Neuron (in vitro differentiated cells): Measurements from ENCODE around the gene GRXCR1.

Experiments used
- H2AFZ ChIP-seq: one replicate; pipeline ENCODE4 v1.6.1; 2013; ENCODE audit warnings: low read depth, mild to moderate bottlenecking, inconsistent platforms, low read length, moderate library complexity
- H3K27me3 ChIP-seq: one replicate; pipeline ENCODE4 v1.6.1; 2013; ENCODE audit warnings: low read length; ENCODE audit not compliant: insufficient read depth
- H3K36me3 ChIP-seq: one replicate; pipeline ENCODE4 v1.6.1; 2013; ENCODE audit warnings: low read length; ENCODE audit not compliant: insufficient read depth
- H3K4me1 ChIP-seq: one replicate; pipeline ENCODE4 v1.6.1; 2013; ENCODE audit warnings: low read length; ENCODE audit not compliant: insufficient read depth
- H3K4me3 ChIP-seq: 2 replicates; pipeline ENCODE4 v1.5.1; 2013; ENCODE audit warnings: mild to moderate bottlenecking, low read length, moderate library complexity
- H3K9me3 ChIP-seq: one replicate; pipeline ENCODE4 v1.6.1; 2013; ENCODE audit warnings: low read length

Gene GRXCR1

DNA sequence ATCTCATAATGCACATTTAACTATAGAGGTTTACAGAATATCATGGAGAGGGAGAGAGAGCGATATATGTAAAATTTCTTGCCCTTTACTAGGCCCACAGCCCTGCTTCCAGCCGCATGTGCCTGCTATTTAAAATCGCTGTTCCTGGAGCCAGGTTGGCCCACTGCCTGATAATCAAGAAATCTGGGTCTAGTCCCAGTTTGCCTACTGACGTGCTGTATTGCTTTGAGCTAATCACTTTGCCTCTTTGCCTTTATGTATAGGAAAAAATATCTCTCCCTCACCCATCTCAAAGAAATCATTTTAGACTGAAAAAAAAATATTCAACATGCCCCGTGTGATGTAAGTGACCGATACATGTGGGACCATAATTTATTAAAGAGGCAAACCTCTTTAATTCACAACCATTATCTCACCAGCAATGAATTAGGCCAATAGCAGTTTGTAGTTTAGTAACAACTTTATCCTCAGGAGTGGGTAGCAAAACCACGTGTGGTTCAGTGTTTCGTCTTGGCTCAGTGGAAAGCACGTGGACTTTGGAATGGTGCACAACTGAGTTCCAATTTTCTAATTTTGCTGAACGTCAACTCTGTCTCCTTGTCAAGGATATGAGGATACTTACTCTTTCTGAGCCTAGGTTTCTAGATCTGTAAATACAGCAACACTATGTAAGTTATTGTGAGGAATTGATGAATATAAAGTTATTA lies 62.6 kb downstream of the GRXCR1 start:
- Histone ChIP-seq H2AFZ (no peak overlapping the region), H3K9me3 (no peaks in the 10 kb centered on the region), H3K27me3 (no peaks in the 10 kb centered on the region), H3K36me3 (no peaks in the 10 kb centered on the region), H3K4me3 (no peak overlapping the region), H3K4me1 (no peaks in the 10 kb centered on the region)

DNA sequence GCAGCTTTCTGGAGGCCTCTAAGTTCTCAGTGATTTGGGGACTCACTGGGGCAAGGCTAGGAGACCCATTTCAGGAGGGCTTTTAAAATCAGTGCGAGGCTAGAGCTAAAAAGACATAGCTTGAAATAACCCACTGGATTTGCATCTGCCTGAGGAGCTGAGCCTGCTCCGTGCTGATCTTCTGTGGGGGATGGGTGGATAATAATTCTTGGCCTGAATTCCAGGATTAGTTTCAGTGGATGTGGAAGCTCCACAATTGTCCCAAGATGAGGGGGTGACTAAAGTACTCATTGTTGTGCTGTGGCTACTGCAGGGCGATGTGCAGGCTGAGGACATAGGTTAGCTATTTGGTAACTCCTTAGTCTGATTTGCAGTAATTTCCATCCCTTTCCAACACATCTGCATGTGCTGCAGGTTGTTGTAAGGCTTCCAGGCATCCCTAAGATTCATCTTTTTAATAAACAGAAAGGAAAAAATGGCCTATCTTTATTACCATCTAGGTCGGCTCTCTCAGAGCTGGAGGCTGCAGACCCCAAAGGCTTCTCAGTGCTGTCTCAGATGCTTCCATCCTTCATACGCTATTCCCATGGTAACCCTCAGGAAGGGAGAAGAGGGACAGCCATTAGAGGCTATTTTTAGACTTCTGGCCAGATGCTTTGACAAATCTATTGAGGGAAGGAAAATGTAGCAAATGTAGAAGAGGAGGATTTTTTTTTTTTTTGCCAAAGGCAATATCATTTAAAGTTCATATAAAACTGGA lies 63.4 kb downstream of the GRXCR1 start:
- Histone ChIP-seq H3K36me3 (no peaks in the 10 kb centered on the region), H3K4me1 (no peaks in the 10 kb centered on the region), H2AFZ (no peak overlapping the region), H3K4me3 (no peak overlapping the region), H3K27me3 (no peaks in the 10 kb centered on the region), H3K9me3 (no peaks in the 10 kb centered on the region)

- Histone ChIP-seq H3K4me3 (no peak overlapping the region), H3K9me3 (no peaks in the 10 kb centered on the region), H2AFZ (no peak overlapping the region), H3K27me3 (no peaks in the 10 kb centered on the region), H3K4me1 (no peaks in the 10 kb centered on the region), H3K36me3 (no peaks in the 10 kb centered on the region)
These were observed 72.8 kb downstream of the GRXCR1 start for GRCh38 chr4:42965326-42965725.

DNA sequence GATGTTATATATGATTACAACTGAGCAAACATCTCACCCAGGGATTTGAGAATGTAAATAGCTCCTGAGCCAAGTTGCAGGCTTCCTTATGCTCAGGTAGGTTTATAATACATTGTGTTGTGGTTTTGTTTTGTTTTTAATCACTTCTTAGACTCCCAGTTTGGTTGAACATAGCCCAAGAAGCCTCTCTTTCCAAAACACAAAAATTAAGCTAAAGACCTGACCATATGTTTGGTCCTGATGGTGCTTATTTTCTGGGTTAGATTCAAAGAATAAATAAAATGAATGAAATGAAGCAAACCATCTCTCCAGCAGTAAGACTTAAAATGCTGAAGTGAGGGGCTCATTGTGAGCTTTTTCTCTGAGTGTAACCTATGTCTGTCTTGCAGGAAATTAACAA lies 93.5 kb downstream of the GRXCR1 start:
- H3K4me3 ChIP-seq, result no peak overlapping the region
- H3K9me3 ChIP-seq, result no peaks in the 10 kb centered on the region
- H3K27me3 ChIP-seq, result no peaks in the 10 kb centered on the region
- no peaks in the 10 kb centered on the region for H3K36me3 ChIP-seq
- H3K4me1 ChIP-seq, result no peaks in the 10 kb centered on the region
- H2AFZ ChIP-seq, result no peak overlapping the region

- Histone ChIP-seq H3K36me3 (no peaks in the 10 kb centered on the region), H3K27me3 (no peaks in the 10 kb centered on the region), H3K4me1 (no peaks in the 10 kb centered on the region), H2AFZ (no peak overlapping the region), H3K9me3 (no peaks in the 10 kb centered on the region), H3K4me3 (no peak overlapping the region)
These were observed 102.9 kb downstream of the GRXCR1 start for GRCh38 chr4:42995343-42995944.

DNA sequence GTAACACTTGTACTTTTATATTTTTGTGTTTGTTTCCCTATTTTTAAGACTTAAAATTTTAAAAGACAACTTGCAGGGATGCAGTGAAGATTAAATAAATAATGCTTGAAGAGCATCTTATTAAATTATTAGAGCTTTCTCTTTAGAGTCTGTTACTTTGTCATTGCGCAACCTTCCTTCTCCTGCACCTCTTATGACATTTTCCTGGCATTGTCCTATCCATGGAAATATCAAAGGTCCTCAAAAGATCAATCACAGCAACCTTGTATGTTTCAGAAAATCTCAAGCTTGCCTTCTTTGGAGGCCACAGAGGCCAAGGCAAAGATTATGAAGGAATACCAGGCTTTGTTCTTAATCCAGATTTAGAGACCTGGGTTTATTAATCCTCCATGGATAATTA lies 116.3 kb downstream of the GRXCR1 start:
- Histone ChIP-seq H3K4me3 (no peak overlapping the region), H3K36me3 (no peaks in the 10 kb centered on the region), H3K4me1 (no peaks in the 10 kb centered on the region), H2AFZ (no peak overlapping the region), H3K27me3 (no peaks in the 10 kb centered on the region), H3K9me3 (no peaks in the 10 kb centered on the region)

GRCh38 chr4:43014256-43014655 lies 121.7 kb downstream of the GRXCR1 start:
- Histone ChIP-seq H3K36me3 (no peaks in the 10 kb centered on the region), H3K9me3 (no peaks in the 10 kb centered on the region), H3K4me1 (no peaks in the 10 kb centered on the region), H3K4me3 (no peak overlapping the region), H3K27me3 (no peaks in the 10 kb centered on the region), H2AFZ (no peak overlapping the region)

DNA sequence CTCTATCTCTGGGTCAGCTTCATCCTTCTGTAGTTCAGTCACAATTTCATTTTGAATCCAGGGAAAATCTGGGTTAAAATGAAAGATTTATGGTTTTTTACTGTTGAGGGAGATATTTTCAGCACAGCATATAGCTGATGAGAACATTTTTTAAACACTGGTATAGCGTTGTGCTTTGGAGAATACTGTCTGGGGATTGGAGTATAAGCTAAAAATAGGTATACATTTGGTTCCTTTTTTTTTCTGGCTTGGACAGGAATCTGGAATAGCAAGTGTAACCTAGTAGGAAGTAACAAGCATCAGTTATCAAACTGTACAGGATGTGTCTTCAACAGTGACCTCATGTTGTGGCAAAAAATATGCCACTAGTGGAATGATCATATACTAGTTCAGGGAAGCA lies 149.1 kb downstream of the GRXCR1 start:
- Histone ChIP-seq H3K4me1 (no peaks in the 10 kb centered on the region), H3K9me3 (no peaks in the 10 kb centered on the region), H2AFZ (no peak overlapping the region), H3K27me3 (no peaks in the 10 kb centered on the region), H3K4me3 (no peak overlapping the region), H3K36me3 (no peaks in the 10 kb centered on the region)

DNA sequence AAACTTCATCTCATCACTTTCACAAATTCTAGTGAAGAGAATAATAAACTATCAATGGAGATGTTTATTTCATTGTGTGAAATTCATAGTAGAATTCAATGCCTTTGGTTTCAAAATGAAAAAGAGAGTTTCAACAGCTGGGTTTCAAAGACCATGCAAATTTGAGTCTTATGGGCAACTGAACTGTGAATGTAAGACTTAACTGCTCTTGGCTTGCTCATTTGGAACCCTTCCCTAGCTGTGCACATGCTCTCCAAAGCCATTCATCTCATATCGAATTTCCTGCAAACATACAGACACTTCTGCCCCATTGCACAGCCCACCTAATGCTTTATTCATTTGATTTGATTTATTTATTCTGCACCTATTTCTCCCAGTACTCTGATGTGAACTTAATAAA lies 154.5 kb downstream of the GRXCR1 start:
- H3K36me3 ChIP-seq, result no peaks in the 10 kb centered on the region
- H3K9me3 ChIP-seq, result no peaks in the 10 kb centered on the region
- H3K27me3 ChIP-seq, result no peaks in the 10 kb centered on the region
- no peak overlapping the region for H2AFZ ChIP-seq
- no peak overlapping the region for H3K4me3 ChIP-seq
- H3K4me1 ChIP-seq, result no peaks in the 10 kb centered on the region

DNA sequence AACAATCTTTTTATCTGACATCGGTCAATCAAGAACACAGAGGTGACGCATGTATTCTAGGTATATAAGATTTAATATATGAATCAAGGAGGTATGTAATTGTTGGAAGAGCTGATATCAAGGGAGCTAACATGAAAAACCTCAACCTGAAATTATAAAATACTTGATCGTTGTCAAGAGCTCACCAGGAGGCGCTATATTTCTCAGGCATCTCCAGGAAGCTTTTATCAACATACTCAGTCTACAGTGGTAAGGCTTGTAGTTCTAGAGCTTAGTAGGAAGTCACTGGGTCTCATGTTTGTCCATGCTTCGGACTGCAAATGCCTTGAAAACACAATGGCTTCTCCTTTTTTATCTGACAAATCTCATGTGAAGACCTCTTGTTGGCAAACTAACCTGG lies 156.1 kb downstream of the GRXCR1 start:
- no peak overlapping the region for H3K4me3 ChIP-seq
- no peaks in the 10 kb centered on the region for H3K27me3 ChIP-seq
- no peaks in the 10 kb centered on the region for H3K4me1 ChIP-seq
- no peak overlapping the region for H2AFZ ChIP-seq
- no peaks in the 10 kb centered on the region for H3K36me3 ChIP-seq
- H3K9me3 ChIP-seq, result no peaks in the 10 kb centered on the region

GRCh38 chr4:43049326-43049725 lies 156.8 kb downstream of the GRXCR1 start:
- Histone ChIP-seq H2AFZ (no peak overlapping the region), H3K4me3 (no peak overlapping the region), H3K9me3 (no peaks in the 10 kb centered on the region), H3K4me1 (no peaks in the 10 kb centered on the region), H3K27me3 (no peaks in the 10 kb centered on the region), H3K36me3 (no peaks in the 10 kb centered on the region)

DNA sequence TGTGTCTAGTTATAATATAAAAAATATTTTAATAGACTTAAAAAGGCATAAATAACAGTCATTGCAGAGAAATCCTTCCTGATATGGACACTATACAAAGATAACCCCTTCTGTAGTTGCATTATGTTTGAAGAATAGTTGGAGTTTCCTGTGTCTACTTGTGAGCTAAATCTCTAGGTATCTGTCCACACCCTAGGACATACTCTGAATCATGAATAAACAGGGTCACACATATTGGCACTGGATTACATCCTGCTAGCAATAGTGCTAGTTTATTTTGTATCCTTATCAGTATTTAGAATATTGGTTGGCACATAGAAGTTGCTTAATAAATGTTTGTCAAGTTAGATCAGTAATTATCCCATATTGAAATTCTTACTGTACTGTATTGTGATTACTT lies 173.9 kb downstream of the GRXCR1 start:
- Histone ChIP-seq H3K27me3 (no peaks in the 10 kb centered on the region), H3K36me3 (no peaks in the 10 kb centered on the region)

DNA sequence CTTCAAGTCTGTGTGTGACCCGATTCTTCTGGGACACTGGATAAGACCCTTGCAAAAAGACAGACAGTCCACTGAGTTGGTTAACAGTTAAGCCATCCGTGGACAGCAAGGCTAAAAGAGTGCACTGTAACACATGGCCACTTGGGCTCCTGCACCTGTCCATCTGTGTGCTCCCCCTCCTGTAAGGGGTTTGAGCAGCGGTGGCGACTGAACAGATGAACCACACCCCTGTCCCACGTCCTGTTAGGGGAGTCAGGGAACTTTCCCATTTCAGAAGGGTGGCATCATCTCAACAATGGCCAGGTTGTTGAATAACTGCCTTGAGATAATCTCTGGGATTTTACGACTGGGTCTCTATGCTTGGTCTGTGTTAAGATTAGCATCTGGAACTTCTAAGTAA lies 178.6 kb downstream of the GRXCR1 start:
- Histone ChIP-seq H2AFZ (no peak overlapping the region), H3K27me3 (no peaks in the 10 kb centered on the region), H3K4me1 (no peaks in the 10 kb centered on the region), H3K36me3 (no peaks in the 10 kb centered on the region), H3K9me3 (no peaks in the 10 kb centered on the region), H3K4me3 (no peak overlapping the region)

More for the DNA sequence above, 173.9 kb downstream of the GRXCR1 start:
- Histone ChIP-seq H2AFZ (no peak overlapping the region), H3K4me1 (no peaks in the 10 kb centered on the region), H3K4me3 (no peak overlapping the region), H3K9me3 (no peaks in the 10 kb centered on the region)
